Measurements from ENCODE around the gene ANKS1B. TPM values are rescaled to one million over a fixed set of nuclear protein-coding genes. Genes with fewer than 3 reads are reported as not detected.

ANKS1B gene
- total and polyA plus RNA-seq, 10 of the 15 experiments (the other 5 are each of a cell fraction or from before 2014, with no cell fraction given): 0.16 to 1.3 (median 0.82) TPM; not detected in 7

DNA sequence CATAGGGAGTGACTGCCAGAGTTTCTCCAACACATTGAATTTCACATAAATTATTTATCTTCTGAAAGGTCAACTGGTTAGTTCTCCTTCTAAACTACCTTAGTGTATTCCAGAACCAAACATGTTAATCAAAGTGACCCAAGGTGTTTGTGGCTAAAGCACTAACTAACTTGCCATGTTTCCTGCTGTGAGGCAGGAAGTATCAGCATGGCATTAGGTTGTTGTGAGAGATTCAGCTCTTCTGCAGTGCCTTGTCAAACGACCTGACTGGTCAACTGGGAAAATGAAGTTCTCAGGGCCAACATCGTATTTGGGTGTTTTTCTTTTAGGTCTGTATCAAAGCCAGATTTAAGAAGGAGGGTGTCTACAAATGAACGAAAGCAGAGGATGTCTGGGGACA lies 891.6 kb downstream of the ANKS1B start:
- 9% methylated on average over 3 of the region's 3 CpGs for WGBS (ENCODE audit: insufficient coverage, insufficient replicate concordance, low lambda C conversion rate, missing lambda C conversion rate)
- POLR2A ChIA-PET: no interaction called here
- ATAC-seq (no peak), FAIRE-seq (no peak), DNase-seq (ENCODE audit: low read depth, low spot score) (no peak)
- Histone ChIP-seq H4K20me1 (ENCODE audit: control insufficient read depth, insufficient read depth) (no peaks in the 10 kb centered on the region), H3K79me2 (ENCODE audit: control insufficient read depth, insufficient read depth, low read length) (no peaks in the 10 kb centered on the region), H3K4me2 (ENCODE audit: control insufficient read depth, insufficient read depth) (no peak overlapping the region), H3K27ac (ENCODE audit: control insufficient read depth, insufficient read depth) (no peak overlapping the region), H3K36me3 (ENCODE audit: control insufficient read depth in 2 of 2, insufficient read depth in 2 of 2, low read length in 1 of 2) (no peaks in the 10 kb centered on the region), H3K4me3 (no peak overlapping the region), H2AFZ (ENCODE audit: control insufficient read depth, low read depth, low read length) (no peak overlapping the region), H3K9me3 (replicated peaks; ENCODE audit: control insufficient read depth, insufficient read depth, low read length) (no peaks in the 10 kb centered on the region), H3K27me3 (replicated peaks in 1 of 2; ENCODE audit: control insufficient read depth in 2 of 2, insufficient read depth in 2 of 2, low read length in 1 of 2) (0 out of 4 replicates have a peak, but pooled peaks cover 0 to 3% of the 10 kb centered on the region in 2 experiments), H3K9ac (ENCODE audit: control insufficient read depth, insufficient read depth, low read length) (no peak overlapping the region), H3K4me1 (ENCODE audit: control insufficient read depth, insufficient read depth, low read length) (no peaks in the 10 kb centered on the region)
- no TSS peak for BruUV-seq (replicated peaks)
- intact Hi-C loops (cut with micrococcal nuclease; ENCODE audit: unreplicated experiment) (no loop called here), in situ Hi-C loops (cut with MboI) (no loop called here)
- CTCF ChIA-PET: no interaction called here
- RAD21 ChIA-PET (ENCODE audit: unreplicated experiment): no interaction called here
- TF ChIP-seq MXI1 (IDR thresholded peaks at IDR 0.05; ENCODE audit: low read depth, low read length) (no peak), NFYA (IDR thresholded peaks at IDR 0.05; ENCODE audit: borderline replicate concordance, low read depth, low read length) (no peak), POLR2A (IDR thresholded peaks at IDR 0.05; ENCODE audit: low read depth, low read length) (no peak), ZNF24 (IDR thresholded peaks at IDR 0.05) (no peak), ZNF622 (IDR thresholded peaks at IDR 0.05) (no peak), BCL11A (IDR thresholded peaks at IDR 0.05; ENCODE audit: low read depth, low read length) (no peak)
- TF ChIP-seq, protein P1, sequence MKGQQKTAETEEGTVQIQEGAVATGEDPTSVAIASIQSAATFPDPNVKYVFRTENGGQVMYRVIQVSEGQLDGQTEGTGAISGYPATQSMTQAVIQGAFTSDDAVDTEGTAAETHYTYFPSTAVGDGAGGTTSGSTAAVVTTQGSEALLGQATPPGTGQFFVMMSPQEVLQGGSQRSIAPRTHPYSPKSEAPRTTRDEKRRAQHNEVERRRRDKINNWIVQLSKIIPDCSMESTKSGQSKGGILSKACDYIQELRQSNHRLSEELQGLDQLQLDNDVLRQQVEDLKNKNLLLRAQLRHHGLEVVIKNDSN (IDR thresholded peaks at IDR 0.05; ENCODE audit: borderline replicate concordance, extremely low read length, insufficient read depth, low read depth, low read length): no peak
- TF ChIP-seq, protein P2, sequence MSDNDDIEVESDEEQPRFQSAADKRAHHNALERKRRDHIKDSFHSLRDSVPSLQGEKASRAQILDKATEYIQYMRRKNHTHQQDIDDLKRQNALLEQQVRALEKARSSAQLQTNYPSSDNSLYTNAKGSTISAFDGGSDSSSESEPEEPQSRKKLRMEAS (IDR thresholded peaks at IDR 0.05; ENCODE audit: low read depth, low read length): no peak
- SMC1A ChIA-PET (ENCODE audit: uncharacterized antibody, unreplicated experiment): no interaction called here
